ENCODE data around the gene TAF1D.

TAF1D gene

GRCh38 chr11:93720522-93720921, 20.8 kb downstream of the TAF1D start:
- DNase-seq (ENCODE audit: low spot score), result no peak

GRCh38 chr11:93719310-93719709, 22.0 kb downstream of the TAF1D start:
- no peak for DNase-seq (ENCODE audit: low spot score)

GRCh38 chr11:93718057-93718563, 23.2 kb downstream of the TAF1D start:
- no peak for DNase-seq (ENCODE audit: low spot score)

GRCh38 chr11:93717501-93717900, 23.8 kb downstream of the TAF1D start:
- DNase-seq (ENCODE audit: low spot score), result no peak

- no peak for DNase-seq (ENCODE audit: low spot score)
Measured at GRCh38 chr11:93715797-93716396, 25.4 kb downstream of the TAF1D start.

GRCh38 chr11:93712678-93713077, 28.6 kb downstream of the TAF1D start:
- no peak for DNase-seq (ENCODE audit: low spot score)

- DNase-seq (ENCODE audit: low spot score), result no peak
Measured at GRCh38 chr11:93710239-93710638, 31.1 kb downstream of the TAF1D start.

GRCh38 chr11:93704237-93704636, 37.1 kb downstream of the TAF1D start:
- no peak for DNase-seq (ENCODE audit: low spot score)

- DNase-seq (ENCODE audit: low spot score), result no peak
Measured at GRCh38 chr11:93700830-93701229, 40.5 kb downstream of the TAF1D start.

GRCh38 chr11:93697611-93698010, 43.7 kb downstream of the TAF1D start:
- no peak for DNase-seq (ENCODE audit: low spot score)

GRCh38 chr11:93694557-93694956, 46.7 kb downstream of the TAF1D start:
- no peak for DNase-seq (ENCODE audit: low spot score)

GRCh38 chr11:93694109-93694508, 47.2 kb downstream of the TAF1D start:
- DNase-seq (ENCODE audit: low spot score), result no peak

GRCh38 chr11:93689240-93689639, 52.1 kb downstream of the TAF1D start:
- no peak for DNase-seq (ENCODE audit: low spot score)

GRCh38 chr11:93686812-93687211, 54.5 kb downstream of the TAF1D start:
- DNase-seq (ENCODE audit: low spot score), result no peak

GRCh38 chr11:93686226-93686625, 55.1 kb downstream of the TAF1D start:
- no peak for DNase-seq (ENCODE audit: low spot score)

Data from pons (tissue), 1 donor.